Panc1 (cell line): ENCODE data around the gene LHX1. TPM values are rescaled to one million over a fixed set of nuclear protein-coding genes. Genes with fewer than 3 reads are reported as not detected.
A peak's percentile ranks its signal among the peaks of the same experiment; 100 is the strongest.

Source experiments
- ATAC-seq: fragments of 200-7000 bp; cut with Tn5 transposase; 2 replicates; pipeline ENCODE4 v1.9.1; 2020; ENCODE audit warnings: mild to moderate bottlenecking, moderate library complexity
- BruUV-seq: library from RNA; stranded (reverse); fragments of 400-500 nt; replicated peaks from 2 replicates; lab custom pipeline; 2021; lab: Mats Ljungman, UMichigan
- CTCF ChIA-PET: fragments of 300-600 bp; sonication (Branson Sonifier 250); formaldehyde crosslinking; loops from one replicate; lab custom pipeline; 2022; ENCODE audit warnings: antibody characterized with exemption; lab: Charles Lee
- POLR2A ChIA-PET: fragments of 300-600 bp; sonication (Branson Sonifier 250); formaldehyde crosslinking; loops from one replicate; lab custom pipeline; 2022; ENCODE audit warnings: antibody characterized with exemption; lab: Charles Lee
- DNase-seq: peaks from one replicate; pipeline ENCODE4 v3.0.0-alpha.2; 2010; ENCODE audit warnings: low read depth, low spot score
- H3K27ac ChIP-seq: 2 replicates; pipeline ENCODE4 v1.5.1; 2011; ENCODE audit warnings: mild to moderate bottlenecking, low read length, inconsistent platforms
- H3K27me3 ChIP-seq: fragments of 200-500 bp; sonication (Bioruptor generic); 2 replicates; pipeline ENCODE4 v1.6.0; 2014; ENCODE audit warnings: low read length, inconsistent platforms; ENCODE audit not compliant: control insufficient read depth, insufficient read depth
- H3K36me3 ChIP-seq: fragments of 200-500 bp; sonication (Bioruptor generic); 2 replicates; pipeline ENCODE4 v1.5.1; 2014; ENCODE audit warnings: inconsistent platforms, mild to moderate bottlenecking, low read length, moderate library complexity; ENCODE audit not compliant: control insufficient read depth, insufficient read depth
- H3K4me1 ChIP-seq: 2 replicates; pipeline ENCODE4 v1.5.1; 2011; ENCODE audit warnings: inconsistent platforms, mild to moderate bottlenecking, low read length, moderate library complexity; ENCODE audit not compliant: control insufficient read depth, insufficient read depth
- H3K4me3 ChIP-seq, 2 experiments: 2 replicates each; pipeline ENCODE4 v1.5.1; 2011 to 2012; ENCODE audit warnings: low read depth in 2 of 2, low read length in 2 of 2, mild to moderate bottlenecking in 2 of 2, inconsistent platforms in 1 of 2, moderate library complexity in 1 of 2
- H3K9me3 ChIP-seq: fragments of 200-500 bp; sonication (Bioruptor generic); 2 replicates; pipeline ENCODE4 v1.5.1; 2014; ENCODE audit warnings: low read depth, mild to moderate bottlenecking, inconsistent platforms, low read length, moderate library complexity; ENCODE audit not compliant: control insufficient read depth, insufficient read depth
- POLR2AphosphoS5 ChIP-seq: IDR thresholded peaks from 2 replicates; pipeline ENCODE4 v1.6.1; 2012; ENCODE audit warnings: mild to moderate bottlenecking, low read depth, low read length, moderate library complexity
- SIN3A ChIP-seq: IDR thresholded peaks from 2 replicates; pipeline ENCODE4 v1.6.1; 2012; ENCODE audit warnings: low read depth, mild to moderate bottlenecking, low read length, moderate library complexity, borderline replicate concordance; ENCODE audit not compliant: insufficient read depth
- TCF7L2 ChIP-seq: IDR thresholded peaks from 2 replicates; pipeline ENCODE4 v1.6.1; 2011; ENCODE audit warnings: mild to moderate bottlenecking, low read depth, low read length, inconsistent platforms
- in situ Hi-C: cut with HindIII; loops from 2 replicates; pipeline ENCODE4 v1.10.0; 2016; ENCODE audit warnings: low sequenced_read_pairs, low pct_unique_long_range_greater_than_20kb
- intact Hi-C: fragments of 100-400 bp; cut with micrococcal nuclease; formaldehyde crosslinking; loops from one replicate; pipeline ENCODE4 v1.10.0; 2022; ENCODE audit not compliant: unreplicated experiment
- total RNA-seq: library from RNA; stranded (reverse); gene quantifications from one replicate; pipeline ENCODE4 v1.2.1, GENCODE V29; 2021; ENCODE audit not compliant: unreplicated experiment
- TF ChIP-seq, protein P1 (sequence below): fragments of 450-650 bp; IDR thresholded peaks from 2 replicates; pipeline ENCODE4 v1.5.1; 2017; ENCODE audit warnings: mild to moderate bottlenecking
- TF ChIP-seq, protein P2 (sequence below), 2 experiments: IDR thresholded peaks; 2 replicates each; pipeline ENCODE4 v1.6.1; 2011 to 2012; ENCODE audit warnings: low read depth in 2 of 2, control low read depth in 1 of 2, low read length in 1 of 2, mild to moderate bottlenecking in 1 of 2, moderate library complexity in 1 of 2; ENCODE audit not compliant: insufficient read depth in 1 of 2

Gene LHX1
- total RNA-seq, 1 experiment from 2014 or later = 8.6 TPM

DNA sequence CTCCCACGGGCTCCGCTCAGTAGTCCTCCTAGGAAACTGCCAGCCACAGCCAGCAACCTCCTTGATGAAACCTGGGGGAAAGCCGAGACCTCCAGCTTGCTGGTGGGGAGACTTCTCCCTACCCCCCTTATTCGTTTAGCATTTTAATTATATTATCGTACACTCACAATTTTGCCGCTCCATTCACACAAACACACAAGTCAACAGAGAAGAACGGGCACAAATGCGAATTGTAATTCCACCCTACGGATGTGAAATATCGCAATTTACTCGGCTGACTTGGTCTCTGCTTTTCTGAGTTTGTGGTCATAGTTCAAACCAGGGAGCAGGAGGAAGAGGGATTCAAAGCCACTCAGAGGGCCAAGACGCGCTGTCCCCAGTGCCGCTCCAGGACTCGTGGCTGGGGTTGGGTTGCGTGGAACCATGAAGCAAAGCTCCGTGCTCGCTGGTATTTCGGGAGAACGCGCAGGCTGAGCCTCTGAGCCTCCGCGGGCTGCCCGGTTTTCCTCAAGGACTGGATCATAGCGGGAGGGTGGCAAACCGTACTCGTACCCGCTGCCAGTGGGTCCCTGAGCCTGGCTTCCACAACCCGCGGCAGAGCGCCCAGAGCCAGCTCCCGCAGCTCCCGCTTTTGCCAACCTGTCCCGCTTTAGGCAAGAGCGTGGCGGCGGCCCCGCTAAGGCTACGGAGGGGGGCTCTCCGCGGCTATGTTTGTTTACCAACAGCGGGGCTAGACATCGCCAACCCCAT is 2.0 kb downstream of the LHX1 start:
- H3K4me1 ChIP-seq = 0 out of 2 replicates have a peak, but pooled peaks cover under 1% of the 10 kb centered on the region
- H3K4me3 ChIP-seq = peak overlapping the region; percentile 64 to 84
- peak overlapping the region; percentile 84 for H3K27ac ChIP-seq
- no TSS peak for BruUV-seq
- CTCF ChIA-PET = interaction anchor here (0.6 kb wide), 1 partner anchor 336 kb away, joined by 10 read pairs; no protein-coding TSS in a partner anchor
- DNase-seq (no peak), ATAC-seq (no peak)
- no peaks in the 10 kb centered on the region for H3K27me3 ChIP-seq
- POLR2A ChIA-PET = no interaction called here
- in situ Hi-C loops = no loop called here
- no peaks in the 10 kb centered on the region; the same call in 1 of the 2 replicates for H3K36me3 ChIP-seq
- TF ChIP-seq POLR2AphosphoS5 (no peak), TCF7L2 (no peak)
- TF ChIP-seq, protein P1, sequence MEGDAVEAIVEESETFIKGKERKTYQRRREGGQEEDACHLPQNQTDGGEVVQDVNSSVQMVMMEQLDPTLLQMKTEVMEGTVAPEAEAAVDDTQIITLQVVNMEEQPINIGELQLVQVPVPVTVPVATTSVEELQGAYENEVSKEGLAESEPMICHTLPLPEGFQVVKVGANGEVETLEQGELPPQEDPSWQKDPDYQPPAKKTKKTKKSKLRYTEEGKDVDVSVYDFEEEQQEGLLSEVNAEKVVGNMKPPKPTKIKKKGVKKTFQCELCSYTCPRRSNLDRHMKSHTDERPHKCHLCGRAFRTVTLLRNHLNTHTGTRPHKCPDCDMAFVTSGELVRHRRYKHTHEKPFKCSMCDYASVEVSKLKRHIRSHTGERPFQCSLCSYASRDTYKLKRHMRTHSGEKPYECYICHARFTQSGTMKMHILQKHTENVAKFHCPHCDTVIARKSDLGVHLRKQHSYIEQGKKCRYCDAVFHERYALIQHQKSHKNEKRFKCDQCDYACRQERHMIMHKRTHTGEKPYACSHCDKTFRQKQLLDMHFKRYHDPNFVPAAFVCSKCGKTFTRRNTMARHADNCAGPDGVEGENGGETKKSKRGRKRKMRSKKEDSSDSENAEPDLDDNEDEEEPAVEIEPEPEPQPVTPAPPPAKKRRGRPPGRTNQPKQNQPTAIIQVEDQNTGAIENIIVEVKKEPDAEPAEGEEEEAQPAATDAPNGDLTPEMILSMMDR = no peak
- TF ChIP-seq, protein P2, sequence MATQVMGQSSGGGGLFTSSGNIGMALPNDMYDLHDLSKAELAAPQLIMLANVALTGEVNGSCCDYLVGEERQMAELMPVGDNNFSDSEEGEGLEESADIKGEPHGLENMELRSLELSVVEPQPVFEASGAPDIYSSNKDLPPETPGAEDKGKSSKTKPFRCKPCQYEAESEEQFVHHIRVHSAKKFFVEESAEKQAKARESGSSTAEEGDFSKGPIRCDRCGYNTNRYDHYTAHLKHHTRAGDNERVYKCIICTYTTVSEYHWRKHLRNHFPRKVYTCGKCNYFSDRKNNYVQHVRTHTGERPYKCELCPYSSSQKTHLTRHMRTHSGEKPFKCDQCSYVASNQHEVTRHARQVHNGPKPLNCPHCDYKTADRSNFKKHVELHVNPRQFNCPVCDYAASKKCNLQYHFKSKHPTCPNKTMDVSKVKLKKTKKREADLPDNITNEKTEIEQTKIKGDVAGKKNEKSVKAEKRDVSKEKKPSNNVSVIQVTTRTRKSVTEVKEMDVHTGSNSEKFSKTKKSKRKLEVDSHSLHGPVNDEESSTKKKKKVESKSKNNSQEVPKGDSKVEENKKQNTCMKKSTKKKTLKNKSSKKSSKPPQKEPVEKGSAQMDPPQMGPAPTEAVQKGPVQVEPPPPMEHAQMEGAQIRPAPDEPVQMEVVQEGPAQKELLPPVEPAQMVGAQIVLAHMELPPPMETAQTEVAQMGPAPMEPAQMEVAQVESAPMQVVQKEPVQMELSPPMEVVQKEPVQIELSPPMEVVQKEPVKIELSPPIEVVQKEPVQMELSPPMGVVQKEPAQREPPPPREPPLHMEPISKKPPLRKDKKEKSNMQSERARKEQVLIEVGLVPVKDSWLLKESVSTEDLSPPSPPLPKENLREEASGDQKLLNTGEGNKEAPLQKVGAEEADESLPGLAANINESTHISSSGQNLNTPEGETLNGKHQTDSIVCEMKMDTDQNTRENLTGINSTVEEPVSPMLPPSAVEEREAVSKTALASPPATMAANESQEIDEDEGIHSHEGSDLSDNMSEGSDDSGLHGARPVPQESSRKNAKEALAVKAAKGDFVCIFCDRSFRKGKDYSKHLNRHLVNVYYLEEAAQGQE (IDR thresholded peaks at IDR 0.05; ENCODE audit: insufficient read depth in 1 of 2, low read depth in 2 of 2, low read length in 1 of 2) = no peak
- intact Hi-C loops = no loop called here
- H3K9me3 ChIP-seq = no peaks in the 10 kb centered on the region

- Histone ChIP-seq H3K27ac (peak overlapping the region; percentile 84), H3K36me3 (no peaks in the 10 kb centered on the region; the same call in 1 of the 2 replicates), H3K4me1 (no peaks in the 10 kb centered on the region), H3K4me3 (peak overlapping the region; percentile 64 to 84), H3K9me3 (no peaks in the 10 kb centered on the region), H3K27me3 (no peaks in the 10 kb centered on the region)
- no TSS peak for BruUV-seq
- in situ Hi-C loops (no loop called here), intact Hi-C loops (no loop called here)
- CTCF ChIA-PET = no interaction called here
- DNase-seq = no peak
- TF ChIP-seq TCF7L2 (no peak), SIN3A (no peak), POLR2AphosphoS5 (no peak)
- TF ChIP-seq, protein P2 (IDR thresholded peaks at IDR 0.05; ENCODE audit: insufficient read depth in 1 of 2, low read depth in 2 of 2, low read length in 1 of 2) = no peak
- TF ChIP-seq, protein P1 = no peak
- ATAC-seq = no peak
- POLR2A ChIA-PET = no interaction called here
Measured at GRCh38 chr17:36939802-36940312, 2.6 kb downstream of the LHX1 start.
